ENCODE measurements around the gene ADGRF1.

DNA sequence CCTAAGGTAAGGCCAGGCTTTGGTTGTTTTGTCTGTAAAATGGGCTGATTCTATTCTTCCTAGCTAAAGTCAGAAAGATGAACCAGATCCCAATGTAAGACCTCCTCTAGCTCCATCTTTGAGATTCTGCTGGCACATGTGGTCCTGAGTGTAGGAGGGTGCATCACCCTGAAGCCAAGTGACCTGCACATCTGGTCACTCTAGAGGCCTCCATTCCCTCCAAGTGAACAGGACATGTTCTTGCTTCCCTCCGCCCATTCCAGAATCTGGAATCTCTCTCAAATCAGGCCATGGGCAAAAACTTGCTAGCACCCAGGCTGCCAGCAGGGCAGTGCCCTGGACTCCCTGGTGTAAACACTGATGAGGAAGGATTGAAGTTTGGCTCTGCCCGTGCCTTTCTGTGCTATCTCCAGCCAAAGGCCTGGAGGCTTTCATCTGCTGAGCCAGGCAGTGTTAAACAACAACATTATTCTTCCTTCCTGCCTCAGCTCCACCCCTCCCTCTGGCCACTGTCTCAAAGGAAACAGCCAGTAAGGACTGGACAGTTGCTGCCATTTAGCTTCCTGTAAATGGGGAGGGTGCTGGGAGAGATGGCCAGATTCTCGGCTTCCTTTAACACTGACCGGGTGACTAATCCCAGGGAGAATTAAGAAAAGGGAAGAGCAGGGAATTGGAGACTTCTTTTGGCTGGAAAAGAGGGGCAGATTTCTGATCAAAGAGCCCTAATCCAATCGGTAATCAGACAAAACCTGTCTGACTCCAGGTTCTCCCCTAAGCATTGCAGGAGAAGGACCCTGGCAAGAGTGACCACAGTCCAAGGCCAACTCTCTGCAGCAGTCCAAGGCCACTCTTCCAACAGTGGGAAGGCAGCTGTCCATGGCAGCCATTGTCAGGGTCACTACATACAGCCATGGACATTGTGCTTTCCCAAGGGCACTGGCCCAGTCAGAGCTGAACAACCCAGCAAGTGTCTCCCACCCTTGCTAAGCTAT, 19.5 kb upstream of the ADGRF1 start:
- TF ChIP-seq, protein P1, sequence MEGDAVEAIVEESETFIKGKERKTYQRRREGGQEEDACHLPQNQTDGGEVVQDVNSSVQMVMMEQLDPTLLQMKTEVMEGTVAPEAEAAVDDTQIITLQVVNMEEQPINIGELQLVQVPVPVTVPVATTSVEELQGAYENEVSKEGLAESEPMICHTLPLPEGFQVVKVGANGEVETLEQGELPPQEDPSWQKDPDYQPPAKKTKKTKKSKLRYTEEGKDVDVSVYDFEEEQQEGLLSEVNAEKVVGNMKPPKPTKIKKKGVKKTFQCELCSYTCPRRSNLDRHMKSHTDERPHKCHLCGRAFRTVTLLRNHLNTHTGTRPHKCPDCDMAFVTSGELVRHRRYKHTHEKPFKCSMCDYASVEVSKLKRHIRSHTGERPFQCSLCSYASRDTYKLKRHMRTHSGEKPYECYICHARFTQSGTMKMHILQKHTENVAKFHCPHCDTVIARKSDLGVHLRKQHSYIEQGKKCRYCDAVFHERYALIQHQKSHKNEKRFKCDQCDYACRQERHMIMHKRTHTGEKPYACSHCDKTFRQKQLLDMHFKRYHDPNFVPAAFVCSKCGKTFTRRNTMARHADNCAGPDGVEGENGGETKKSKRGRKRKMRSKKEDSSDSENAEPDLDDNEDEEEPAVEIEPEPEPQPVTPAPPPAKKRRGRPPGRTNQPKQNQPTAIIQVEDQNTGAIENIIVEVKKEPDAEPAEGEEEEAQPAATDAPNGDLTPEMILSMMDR (IDR thresholded peaks at IDR 0.05) = no peak
- TF ChIP-seq POLR2A (IDR thresholded peaks at IDR 0.05) = no peak
- no peak for TF ChIP-seq EP300 (IDR thresholded peaks at IDR 0.05)

Data from tibial nerve (tissue), 4 donors.